ENCODE measurements around the gene FTO.
"Not testable (repeated sequence)": the region's sequence is repeated elsewhere in the genome, so short reads cannot be mapped to it uniquely, and the experiment has no call there.

The FTO gene
- total RNA-seq = 46.4 to 91.3 (median 56.5) reads per million in 4 donors

DNA sequence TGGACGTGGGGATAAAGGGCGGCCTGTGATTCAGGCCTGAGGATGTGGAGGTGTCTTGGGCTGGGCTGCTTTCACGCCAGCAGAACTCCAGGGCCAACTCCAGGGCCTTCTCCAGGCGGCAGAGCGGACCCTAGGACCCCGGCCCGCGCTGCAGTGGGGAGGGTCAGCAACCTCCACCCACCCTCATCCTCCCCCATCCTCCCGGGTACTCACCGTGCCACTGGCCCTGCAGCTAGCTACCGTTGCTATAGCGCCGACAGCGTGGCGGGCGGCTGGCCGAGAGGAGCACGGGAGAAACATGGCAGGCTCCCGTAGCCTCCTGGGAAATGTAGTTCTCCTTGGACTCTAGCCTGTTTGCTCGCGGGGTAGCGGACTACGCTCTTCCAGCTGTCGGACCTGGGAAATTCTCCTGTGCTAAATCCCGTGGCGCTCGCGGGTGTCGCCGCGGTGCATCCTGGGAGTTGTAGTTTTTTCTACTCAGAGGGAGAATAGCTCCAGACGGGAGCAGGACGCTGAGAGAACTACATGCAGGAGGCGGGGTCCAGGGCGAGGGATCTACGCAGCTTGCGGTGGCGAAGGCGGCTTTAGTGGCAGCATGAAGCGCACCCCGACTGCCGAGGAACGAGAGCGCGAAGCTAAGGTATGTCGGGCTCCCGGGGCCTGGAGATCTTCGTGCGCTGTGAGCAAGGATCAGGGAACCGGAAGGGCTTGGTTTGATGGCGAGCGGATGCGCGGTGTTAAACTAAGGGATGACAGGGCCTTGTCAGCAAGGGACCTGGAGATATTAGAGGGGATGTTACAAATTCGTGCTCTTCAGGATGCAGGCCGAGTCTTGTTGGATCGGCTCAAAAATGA is at the start of gene FTO, which contains the start of gene RPGRIP1L:
TSS of gene FTO (plus strand) at position 567 of the 855 bp plus-strand sequence.
TSS of gene RPGRIP1L (minus strand) at position 270 of the 855 bp plus-strand sequence. CDS start 3,136 bp downstream, outside the sequence.
- DNase-seq = peak; percentile 89 to 98 (median 96)

DNA sequence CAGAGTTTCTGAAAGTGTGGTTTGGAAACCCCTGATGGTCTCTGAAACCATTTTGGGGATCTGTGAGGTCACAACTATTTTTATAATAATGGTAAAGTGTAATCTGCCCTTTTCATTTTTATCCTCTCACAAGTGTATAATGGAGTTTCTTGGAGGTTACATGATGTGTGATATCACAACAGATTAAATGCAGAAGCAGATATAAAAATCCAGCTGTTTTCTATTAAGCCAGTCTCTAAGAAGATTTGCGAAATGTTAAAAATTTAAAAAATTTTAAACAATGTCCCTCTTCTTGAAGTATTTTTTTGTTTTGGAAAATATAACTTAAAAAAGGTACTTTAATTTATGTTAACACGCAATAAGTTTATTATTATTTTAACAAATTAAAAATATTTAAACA is 49.0 kb upstream of the FTO start:
- DNase-seq = no peak

- no peak for DNase-seq
Observed at GRCh38 chr16:53662072-53662471, 41.9 kb upstream of the FTO start.

DNA sequence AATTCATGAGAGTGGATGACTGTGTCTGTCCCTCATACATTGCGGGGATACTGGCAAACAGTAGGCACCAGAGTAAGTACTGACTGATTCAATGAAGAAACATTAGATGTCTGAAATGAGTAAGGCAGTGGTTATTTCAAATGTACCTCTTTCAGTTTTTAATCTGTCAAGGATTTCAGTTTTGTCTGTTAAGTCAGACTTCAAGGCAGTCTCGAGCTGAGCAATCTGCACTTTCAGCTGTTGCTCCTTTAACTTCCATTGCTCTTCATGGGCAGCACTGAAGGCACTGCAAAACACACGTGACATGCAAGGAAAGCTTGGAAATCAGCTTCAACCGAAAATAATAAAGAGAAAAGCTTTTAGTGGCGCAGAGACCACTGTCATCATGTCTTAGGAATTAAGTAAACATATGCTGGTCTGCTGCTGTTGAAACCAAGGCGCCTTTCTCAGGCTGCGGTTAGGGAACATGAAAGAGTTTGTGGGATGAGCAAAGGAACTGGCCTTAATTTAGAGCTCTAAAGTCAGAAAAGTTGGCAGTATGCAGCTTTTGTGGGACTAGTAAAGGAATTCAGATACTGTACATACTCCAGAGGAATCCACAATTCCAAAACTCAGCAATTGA is 39.1 kb upstream of the FTO start:
- peak in 1 of 5 donors; percentile 70 for DNase-seq

GRCh38 chr16:53666786-53667415 is 37.1 kb upstream of the FTO start:
- no peak for DNase-seq

GRCh38 chr16:53668869-53669268 is 35.1 kb upstream of the FTO start:
- DNase-seq = no peak

- DNase-seq = no peak
Observed at GRCh38 chr16:53672461-53672860, 31.5 kb upstream of the FTO start.

- no peak for DNase-seq
Observed at GRCh38 chr16:53673189-53673588, 30.8 kb upstream of the FTO start.

- no peak for DNase-seq
Observed at GRCh38 chr16:53678155-53678554, 25.8 kb upstream of the FTO start.

- DNase-seq = no peak
Observed at GRCh38 chr16:53678756-53679343, 25.1 kb upstream of the FTO start.

- DNase-seq = no peak
Observed at GRCh38 chr16:53680756-53681155, 23.2 kb upstream of the FTO start.

GRCh38 chr16:53681354-53681753 is 22.6 kb upstream of the FTO start:
- no peak for DNase-seq

GRCh38 chr16:53685334-53685733 is 18.6 kb upstream of the FTO start:
- DNase-seq = not testable (repeated sequence)

DNA sequence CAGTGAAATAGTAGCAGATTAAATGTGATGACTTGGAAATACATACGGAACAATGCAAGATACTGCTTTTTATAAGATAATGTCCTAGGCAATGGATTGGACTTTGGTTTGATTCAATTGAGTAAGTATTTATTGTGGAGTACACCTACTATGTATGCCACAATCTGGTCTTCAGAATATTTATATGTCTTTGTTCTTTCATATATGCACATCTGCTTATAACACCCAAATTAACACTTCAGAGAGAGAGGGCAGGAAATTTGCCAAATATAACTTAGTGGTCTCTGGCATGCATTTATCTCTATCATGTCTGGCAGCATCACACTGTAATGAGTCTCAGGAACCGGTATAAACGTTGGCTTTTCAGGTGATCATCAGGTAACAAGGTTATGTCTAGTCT is 17.2 kb upstream of the FTO start:
- DNase-seq = no peak

DNA sequence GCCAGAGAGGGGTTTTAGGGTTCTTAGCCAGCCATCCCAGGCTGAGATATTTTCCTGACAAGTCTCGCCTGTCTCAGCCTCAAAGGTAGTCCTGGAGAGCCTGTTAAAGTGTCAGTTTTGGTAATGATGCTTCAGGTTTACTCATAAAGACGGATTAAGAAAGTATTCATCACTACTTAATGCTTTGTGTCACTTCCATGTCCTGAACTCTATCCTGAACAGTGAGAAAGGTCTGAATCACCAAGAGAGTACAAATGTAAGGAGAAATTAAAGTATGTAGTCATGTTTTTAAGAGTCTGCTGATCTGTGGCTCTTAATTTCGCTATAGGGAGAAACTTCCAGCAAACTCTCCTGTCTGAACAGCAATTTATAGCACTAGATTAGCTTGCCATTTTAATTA is 14.3 kb upstream of the FTO start:
- no peak for DNase-seq

- no peak for DNase-seq
Observed at GRCh38 chr16:53690771-53691170, 13.2 kb upstream of the FTO start.

GRCh38 chr16:53692146-53692545 is 11.8 kb upstream of the FTO start:
- no peak for DNase-seq

GRCh38 chr16:53693320-53693719 is 10.6 kb upstream of the FTO start:
- DNase-seq = no peak

DNA sequence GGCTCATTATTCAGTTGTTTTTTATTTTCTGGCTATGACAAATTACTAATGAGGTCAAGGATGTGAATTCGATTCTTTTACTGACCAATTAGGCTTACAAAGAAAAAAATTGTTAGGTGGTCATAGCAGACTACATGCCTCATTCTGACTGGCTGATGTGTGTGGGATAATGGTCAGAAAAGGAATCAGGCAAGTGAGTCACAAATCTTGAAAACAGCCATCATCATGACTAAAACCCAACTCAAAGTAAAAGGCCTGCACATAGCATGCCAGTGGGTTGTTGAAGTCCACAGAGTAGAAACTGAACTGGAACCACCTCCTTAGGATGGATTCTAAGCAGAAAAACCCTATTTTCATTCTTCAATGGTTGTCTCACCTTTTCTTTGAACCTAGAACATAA is 8.9 kb upstream of the FTO start:
- DNase-seq = no peak

DNA sequence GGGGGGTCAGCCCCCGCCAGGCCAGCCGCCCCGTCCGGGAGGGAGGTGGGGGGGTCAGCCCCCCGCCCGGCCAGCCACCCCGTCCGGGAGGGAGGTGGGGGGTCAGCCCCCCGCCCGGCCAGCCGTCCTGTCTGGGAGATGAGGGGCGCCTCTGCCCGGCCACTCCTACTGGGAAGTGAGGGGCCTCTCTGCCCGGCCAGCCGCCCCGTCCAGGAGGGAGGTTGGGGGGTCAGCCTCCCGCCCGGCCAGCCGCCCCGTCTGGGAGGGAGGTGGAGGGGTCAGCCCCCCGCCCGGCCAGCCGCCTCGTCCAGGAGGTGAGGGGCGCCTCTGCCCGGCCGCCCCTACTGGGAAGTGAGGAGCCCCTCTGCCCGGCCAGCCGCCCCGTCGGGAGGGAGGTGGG is 5.7 kb upstream of the FTO start:
- DNase-seq = not testable (repeated sequence)

DNA sequence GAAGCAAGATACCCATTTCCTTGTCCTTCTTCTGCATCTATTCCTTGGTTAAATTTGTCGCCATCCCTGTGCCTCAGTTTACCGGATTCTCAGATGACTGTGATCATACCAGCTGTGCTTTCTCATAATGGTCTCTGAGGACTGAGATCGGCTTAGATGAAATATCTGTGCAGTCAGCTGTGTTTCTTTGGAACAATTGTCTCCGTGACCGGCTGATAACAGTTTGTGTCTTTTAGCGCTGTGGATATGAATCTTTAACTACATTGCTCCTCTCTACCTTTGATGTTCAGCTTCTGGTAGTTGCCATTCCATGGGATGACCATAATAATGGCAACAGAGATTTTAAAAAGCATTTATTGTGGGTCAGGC is 473 bp downstream of the FTO start:
- no peak for DNase-seq

GRCh38 chr16:53707671-53708070 is 3.7 kb downstream of the FTO start:
- no peak for DNase-seq

DNA sequence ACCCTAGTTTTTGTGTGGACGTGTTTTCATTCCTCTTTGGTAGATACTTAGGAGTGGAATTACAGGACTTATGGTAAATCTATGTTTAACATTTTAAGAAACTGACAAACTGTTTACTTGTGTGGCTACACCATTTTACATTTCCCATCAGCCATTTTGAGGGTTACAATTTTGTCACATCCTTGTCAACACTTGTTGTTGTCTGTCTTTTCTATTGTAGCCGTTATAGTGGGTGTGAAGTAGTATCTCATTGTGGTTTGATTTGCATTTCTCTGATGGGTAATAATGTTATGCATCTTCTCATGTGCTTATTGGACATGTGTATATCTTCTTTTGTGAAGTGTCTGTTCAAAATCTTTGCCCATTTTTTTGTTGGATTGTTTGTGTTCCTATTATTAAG is 4.5 kb downstream of the FTO start:
- no peak for DNase-seq

Data from T-helper 1 cell (primary cell).